GM19467 (cell line): ENCODE measurements around the gene RGS7BP.
"Not testable (repeated sequence)": the region's sequence is repeated elsewhere in the genome, so short reads cannot be mapped to it uniquely, and the experiment has no call there.

Experiments
- ATAC-seq: cut with Tn5 transposase; IDR thresholded peaks from one replicate; pipeline ENCODE4 v1.9.1; 2021; ENCODE audit warnings: mild to moderate bottlenecking, moderate library complexity; ENCODE audit not compliant: unreplicated experiment

RGS7BP gene

GRCh38 chr5:64557911-64558310 lies 52.1 kb downstream of the RGS7BP start:
- no peak for ATAC-seq

- not testable (repeated sequence) for ATAC-seq
These were observed 52.8 kb downstream of the RGS7BP start for GRCh38 chr5:64558641-64559040.

- ATAC-seq = no peak
These were observed 60.6 kb downstream of the RGS7BP start for GRCh38 chr5:64566310-64566916.

- no peak for ATAC-seq
These were observed 64.0 kb downstream of the RGS7BP start for GRCh38 chr5:64569858-64570257.

GRCh38 chr5:64570395-64570996 lies 64.7 kb downstream of the RGS7BP start:
- no peak for ATAC-seq

GRCh38 chr5:64575561-64575960 lies 69.7 kb downstream of the RGS7BP start:
- ATAC-seq = no peak

- no peak for ATAC-seq
These were observed 70.4 kb downstream of the RGS7BP start for GRCh38 chr5:64576250-64576649.

GRCh38 chr5:64585646-64586045 lies 79.8 kb downstream of the RGS7BP start:
- ATAC-seq = no peak

- no peak for ATAC-seq
These were observed 81.6 kb downstream of the RGS7BP start for GRCh38 chr5:64587370-64587769.

GRCh38 chr5:64592730-64593341 lies 87.0 kb downstream of the RGS7BP start:
- no peak for ATAC-seq

- ATAC-seq = no peak
These were observed 88.2 kb downstream of the RGS7BP start for GRCh38 chr5:64594025-64594424.

- ATAC-seq = no peak
These were observed 88.8 kb downstream of the RGS7BP start for GRCh38 chr5:64594601-64595000.

- no peak for ATAC-seq
These were observed 89.4 kb downstream of the RGS7BP start for GRCh38 chr5:64595031-64595855.

- ATAC-seq = no peak
These were observed 93.4 kb downstream of the RGS7BP start for GRCh38 chr5:64599226-64599625.

GRCh38 chr5:64603676-64604075 lies 97.9 kb downstream of the RGS7BP start:
- ATAC-seq = no peak

GRCh38 chr5:64606926-64607325 lies 101.1 kb downstream of the RGS7BP start:
- no peak for ATAC-seq

GRCh38 chr5:64612344-64612961 lies 106.6 kb downstream of the RGS7BP start:
- no peak for ATAC-seq

- ATAC-seq = peak; percentile 68
These were observed 110.1 kb downstream of the RGS7BP start for GRCh38 chr5:64615895-64616294.

- no peak for ATAC-seq
These were observed 113.8 kb downstream of the RGS7BP start for GRCh38 chr5:64619609-64620008.

GRCh38 chr5:64622991-64623390 lies 117.2 kb downstream of the RGS7BP start:
- ATAC-seq = no peak

GRCh38 chr5:64625678-64626077 lies 119.9 kb downstream of the RGS7BP start:
- no peak for ATAC-seq
